Measurements from ENCODE around the gene RASL10B.
"Not testable (repeated sequence)": the region's sequence is repeated elsewhere in the genome, so short reads cannot be mapped to it uniquely, and the experiment has no call there.

The RASL10B gene

GRCh38 chr17:35731239-35731916, at the start of gene RASL10B:
Gene RASL10B, plus strand, starts transcription at chr17:35731639. Its CDS starts 3,546 bp downstream, at chr17:35735185.
- DNase-seq (ENCODE audit: low spot score) (no peak), FAIRE-seq (no peak)

GRCh38 chr17:35683591-35683990, 47.8 kb upstream of the RASL10B start:
- no peak for DNase-seq (ENCODE audit: low spot score)
- no peak for FAIRE-seq

GRCh38 chr17:35684055-35684802, 47.2 kb upstream of the RASL10B start:
- DNase-seq (ENCODE audit: low spot score) (no peak), FAIRE-seq (no peak)

- FAIRE-seq (no peak), DNase-seq (ENCODE audit: low spot score) (no peak)
Measured at GRCh38 chr17:35692512-35693210, 38.8 kb upstream of the RASL10B start.

GRCh38 chr17:35693662-35694061, 37.8 kb upstream of the RASL10B start:
- DNase-seq (ENCODE audit: low spot score) (no peak), FAIRE-seq (no peak)

GRCh38 chr17:35694906-35695305, 36.5 kb upstream of the RASL10B start:
- DNase-seq (ENCODE audit: low spot score) (no peak), FAIRE-seq (no peak)

- no peak for DNase-seq (ENCODE audit: low spot score)
- FAIRE-seq: no peak
Measured at GRCh38 chr17:35695613-35696012, 35.8 kb upstream of the RASL10B start.

GRCh38 chr17:35698800-35699199, 32.6 kb upstream of the RASL10B start:
- FAIRE-seq: no peak
- DNase-seq (ENCODE audit: low spot score): no peak

GRCh38 chr17:35700150-35700549, 31.3 kb upstream of the RASL10B start:
- no peak for DNase-seq (ENCODE audit: low spot score)
- FAIRE-seq: no peak

GRCh38 chr17:35701491-35701890, 29.9 kb upstream of the RASL10B start:
- DNase-seq (ENCODE audit: low spot score): no peak

GRCh38 chr17:35703308-35703707, 28.1 kb upstream of the RASL10B start:
- DNase-seq (ENCODE audit: low spot score); FAIRE-seq: not testable (repeated sequence)

More at GRCh38 chr17:35701491-35701890, 29.9 kb upstream of the RASL10B start:
- FAIRE-seq: no peak

- DNase-seq (ENCODE audit: low spot score) (no peak), FAIRE-seq (no peak)
Measured at GRCh38 chr17:35705230-35705629, 26.2 kb upstream of the RASL10B start.

GRCh38 chr17:35705705-35706104, 25.7 kb upstream of the RASL10B start:
- no peak for FAIRE-seq
- DNase-seq (ENCODE audit: low spot score): no peak

- FAIRE-seq: no peak
- DNase-seq (ENCODE audit: low spot score): no peak
Measured at GRCh38 chr17:35708149-35708548, 23.3 kb upstream of the RASL10B start.

GRCh38 chr17:35708951-35709350, 22.5 kb upstream of the RASL10B start:
- no peak for FAIRE-seq
- no peak for DNase-seq (ENCODE audit: low spot score)

GRCh38 chr17:35709874-35710273, 21.6 kb upstream of the RASL10B start:
- FAIRE-seq: no peak
- no peak for DNase-seq (ENCODE audit: low spot score)

- DNase-seq (ENCODE audit: low spot score) (no peak), FAIRE-seq (no peak)
Measured at GRCh38 chr17:35710950-35711349, 20.5 kb upstream of the RASL10B start.

GRCh38 chr17:35713069-35713728, 18.2 kb upstream of the RASL10B start:
- DNase-seq (ENCODE audit: low spot score) (no peak), FAIRE-seq (no peak)

- DNase-seq (ENCODE audit: low spot score) (no peak), FAIRE-seq (no peak)
Measured at GRCh38 chr17:35714988-35715387, 16.5 kb upstream of the RASL10B start.

GRCh38 chr17:35715416-35715815, 16.0 kb upstream of the RASL10B start:
- no peak for FAIRE-seq
- DNase-seq (ENCODE audit: low spot score): no peak

- no peak for FAIRE-seq
Measured at GRCh38 chr17:35716173-35716572, 15.3 kb upstream of the RASL10B start.

More at GRCh38 chr17:35716173-35716572, 15.3 kb upstream of the RASL10B start:
- DNase-seq (ENCODE audit: low spot score): no peak

Data from RCC 7860 (cell line).